Measurements from ENCODE around the gene TSSC4. TPM values are rescaled to one million over a fixed set of nuclear protein-coding genes. Genes with fewer than 3 reads are reported as not detected.

The TSSC4 gene
- total RNA-seq, 2 experiments from 2014 or later: 40.4 to 50.9 TPM

GRCh38 chr11:2441171-2441570 lies 40.6 kb downstream of the TSSC4 start:
- TF ChIP-seq EZH2phosphoT487 (IDR thresholded peaks at IDR 0.05; ENCODE audit: borderline replicate concordance, low read depth, low read length): no peak
- no peak for TF ChIP-seq CTCF (conservative IDR thresholded peaks at IDR 0.05; ENCODE audit: low read length)
- no TSS peak for BruUV-seq (replicated peaks)
- no peaks in the 10 kb centered on the region for H3K36me3 ChIP-seq (ENCODE audit: insufficient read depth, low read length)
- intact Hi-C loops (cut with micrococcal nuclease; ENCODE audit: unreplicated experiment): no loop called here
- no peaks in the 10 kb centered on the region for H4K20me1 ChIP-seq (ENCODE audit: insufficient read depth, low read length)
- H3K9me3 ChIP-seq (ENCODE audit: low read length): no peaks in the 10 kb centered on the region
- no peaks in the 10 kb centered on the region for H3K9me2 ChIP-seq (ENCODE audit: insufficient read depth, low read length)
- H3K27ac ChIP-seq (ENCODE audit: low read depth, low read length, poor library complexity, severe bottlenecking): no peak overlapping the region
- H3K4me2 ChIP-seq (ENCODE audit: low read length): no peak overlapping the region
- peaks cover 6% of the 10 kb centered on the region for H3K4me1 ChIP-seq (ENCODE audit: insufficient read depth, low read length, poor library complexity, severe bottlenecking)
- CTCF ChIA-PET (ENCODE audit: unreplicated experiment): interaction anchor here (0.5 kb wide), 1 partner anchor 87 kb away, joined by 4 read pairs; no protein-coding TSS in a partner anchor
- no peak overlapping the region for H3K4me3 ChIP-seq (ENCODE audit: low read depth, low read length, poor library complexity, severe bottlenecking)
- POLR2A ChIA-PET: interaction anchor here (0.7 kb wide), 1 partner anchor 1575 kb away, joined by 6 read pairs; no protein-coding TSS in a partner anchor
- no peak for DNase-seq (ENCODE audit: low spot score)
- no peaks in the 10 kb centered on the region for H3K79me2 ChIP-seq (ENCODE audit: insufficient read depth, low read depth, low read length)
- H2AFZ ChIP-seq (ENCODE audit: low read length): no peak overlapping the region

GRCh38 chr11:2442589-2442988 lies 42.0 kb downstream of the TSSC4 start:
- POLR2A ChIA-PET: no interaction called here
- H3K27ac ChIP-seq (ENCODE audit: low read depth, low read length, poor library complexity, severe bottlenecking): no peak overlapping the region
- no peak for DNase-seq (ENCODE audit: low spot score)
- H4K20me1 ChIP-seq (ENCODE audit: insufficient read depth, low read length): no peaks in the 10 kb centered on the region
- intact Hi-C loops (cut with micrococcal nuclease; ENCODE audit: unreplicated experiment): no loop called here
- H3K9me3 ChIP-seq (ENCODE audit: low read length): no peaks in the 10 kb centered on the region
- H2AFZ ChIP-seq (ENCODE audit: low read length): no peak overlapping the region
- no peaks in the 10 kb centered on the region for H3K79me2 ChIP-seq (ENCODE audit: insufficient read depth, low read depth, low read length)
- CTCF ChIA-PET (ENCODE audit: unreplicated experiment): no interaction called here
- no peak overlapping the region for H3K4me2 ChIP-seq (ENCODE audit: low read length)
- no peaks in the 10 kb centered on the region for H3K36me3 ChIP-seq (ENCODE audit: insufficient read depth, low read length)
- no peak overlapping the region for H3K4me3 ChIP-seq (ENCODE audit: low read depth, low read length, poor library complexity, severe bottlenecking)
- BruUV-seq (replicated peaks): no TSS peak
- TF ChIP-seq EZH2phosphoT487 (IDR thresholded peaks at IDR 0.05; ENCODE audit: borderline replicate concordance, low read depth, low read length): no peak
- no peak for TF ChIP-seq CTCF (conservative IDR thresholded peaks at IDR 0.05; ENCODE audit: low read length)
- peaks cover 19% of the 10 kb centered on the region for H3K4me1 ChIP-seq (ENCODE audit: insufficient read depth, low read length, poor library complexity, severe bottlenecking)
- no peaks in the 10 kb centered on the region for H3K9me2 ChIP-seq (ENCODE audit: insufficient read depth, low read length)

- Histone ChIP-seq H3K79me2 (ENCODE audit: insufficient read depth, low read depth, low read length) (no peaks in the 10 kb centered on the region), H4K20me1 (ENCODE audit: insufficient read depth, low read length) (no peaks in the 10 kb centered on the region), H3K4me3 (ENCODE audit: low read depth, low read length, poor library complexity, severe bottlenecking) (no peak overlapping the region), H3K9me3 (ENCODE audit: low read length) (no peaks in the 10 kb centered on the region), H3K4me2 (ENCODE audit: low read length) (no peak overlapping the region), H2AFZ (ENCODE audit: low read length) (no peak overlapping the region), H3K4me1 (ENCODE audit: insufficient read depth, low read length, poor library complexity, severe bottlenecking) (peaks cover 21% of the 10 kb centered on the region), H3K27ac (ENCODE audit: low read depth, low read length, poor library complexity, severe bottlenecking) (no peak overlapping the region), H3K36me3 (ENCODE audit: insufficient read depth, low read length) (no peaks in the 10 kb centered on the region), H3K9me2 (ENCODE audit: insufficient read depth, low read length) (no peaks in the 10 kb centered on the region)
- ChIA-PET POLR2A (no interaction called here), CTCF (ENCODE audit: unreplicated experiment) (no interaction called here)
- TF ChIP-seq CTCF (conservative IDR thresholded peaks at IDR 0.05; ENCODE audit: low read length) (no peak), EZH2phosphoT487 (IDR thresholded peaks at IDR 0.05; ENCODE audit: borderline replicate concordance, low read depth, low read length) (no peak)
- BruUV-seq (replicated peaks): no TSS peak
- intact Hi-C loops (cut with micrococcal nuclease; ENCODE audit: unreplicated experiment): no loop called here
- DNase-seq (ENCODE audit: low spot score): no peak
These were observed 42.9 kb downstream of the TSSC4 start for GRCh38 chr11:2443406-2443805.

All from OCI-LY7 (cell line).